ENCODE results near the gene AP3D1.

DNA sequence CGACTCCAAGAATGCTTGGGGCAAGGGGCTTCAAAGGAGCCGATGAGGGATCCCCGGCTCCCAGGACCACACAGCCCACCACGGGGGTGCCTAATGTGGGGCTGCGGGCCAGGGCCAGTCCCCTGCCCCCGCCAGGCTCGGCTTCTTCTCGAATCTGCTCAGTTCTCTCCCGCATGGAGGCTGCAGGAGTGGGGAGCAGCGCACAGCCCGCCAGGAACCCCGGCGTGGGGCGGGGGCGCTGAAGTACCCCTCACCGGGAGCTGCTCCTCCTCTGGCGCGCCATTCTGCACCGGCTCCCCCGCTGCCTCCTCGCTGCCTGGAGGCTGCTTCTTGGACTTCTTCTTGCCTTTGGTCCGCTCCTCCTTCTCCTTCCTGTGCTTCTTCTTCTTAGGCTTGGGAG, 39.9 kb downstream of the AP3D1 start:
- TF ChIP-seq POLR2A (IDR thresholded peaks at IDR 0.05) (no peak), POLR2AphosphoS5 (IDR thresholded peaks at IDR 0.05) (no peak)
- TF ChIP-seq, protein P1, sequence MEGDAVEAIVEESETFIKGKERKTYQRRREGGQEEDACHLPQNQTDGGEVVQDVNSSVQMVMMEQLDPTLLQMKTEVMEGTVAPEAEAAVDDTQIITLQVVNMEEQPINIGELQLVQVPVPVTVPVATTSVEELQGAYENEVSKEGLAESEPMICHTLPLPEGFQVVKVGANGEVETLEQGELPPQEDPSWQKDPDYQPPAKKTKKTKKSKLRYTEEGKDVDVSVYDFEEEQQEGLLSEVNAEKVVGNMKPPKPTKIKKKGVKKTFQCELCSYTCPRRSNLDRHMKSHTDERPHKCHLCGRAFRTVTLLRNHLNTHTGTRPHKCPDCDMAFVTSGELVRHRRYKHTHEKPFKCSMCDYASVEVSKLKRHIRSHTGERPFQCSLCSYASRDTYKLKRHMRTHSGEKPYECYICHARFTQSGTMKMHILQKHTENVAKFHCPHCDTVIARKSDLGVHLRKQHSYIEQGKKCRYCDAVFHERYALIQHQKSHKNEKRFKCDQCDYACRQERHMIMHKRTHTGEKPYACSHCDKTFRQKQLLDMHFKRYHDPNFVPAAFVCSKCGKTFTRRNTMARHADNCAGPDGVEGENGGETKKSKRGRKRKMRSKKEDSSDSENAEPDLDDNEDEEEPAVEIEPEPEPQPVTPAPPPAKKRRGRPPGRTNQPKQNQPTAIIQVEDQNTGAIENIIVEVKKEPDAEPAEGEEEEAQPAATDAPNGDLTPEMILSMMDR (IDR thresholded peaks at IDR 0.05) = no peak
